A549 (cell line): ENCODE data around the gene TTLL1. TPM values are rescaled to one million over a fixed set of nuclear protein-coding genes. Genes with fewer than 3 reads are reported as not detected.

Experiments used
- ATAC-seq, 2 experiments: fragments of 200-7000 bp in 1 of 2; fragments of >200 bp in 1 of 2; cut with Nextera tagmentation in 1 of 2; cut with Tn5 transposase in 1 of 2; 3 replicates each; pipeline versions ENCODE4 v1.8.0 to v1.9.1; 2018 to 2020; ENCODE audit warnings: mild to moderate bottlenecking in 1 of 2, moderate library complexity in 1 of 2
- CTCF ChIA-PET: fragments of 300-600 bp; sonication (Branson Sonifier 250); formaldehyde crosslinking; extraction: SDS; loops from one replicate; lab custom pipeline; 2021; ENCODE audit warnings: antibody characterized with exemption, inconsistent platforms; lab: Yijun Ruan, JAX
- POLR2A ChIA-PET: fragments of 350-600 bp; formaldehyde crosslinking; extraction: SDS; loops from one replicate; lab custom pipeline; 2021; ENCODE audit warnings: antibody characterized with exemption, inconsistent platforms; lab: Yijun Ruan, JAX
- DNase-seq, 2 experiments: peaks; one replicate each; pipeline versions ENCODE4 v3.0.0 to v3.0.0-alpha.2; 2011 to 2016; ENCODE audit warnings: low read depth in 1 of 2, low spot score in 1 of 2
- FAIRE-seq: peaks from 2 replicates; lab custom pipeline; 2011; peaks lifted over from hg19 to GRCh38; lab: Jason Lieb, UNC
- H3K27ac ChIP-seq, 2 experiments: fragments of >200 bp; sonication (Bioruptor Twin); formaldehyde crosslinking; 3 replicates each; pipeline ENCODE4 v1.5.1; 2016 to 2017
- H3K4me1 ChIP-seq: fragments of >200 bp; sonication (Bioruptor Twin); formaldehyde crosslinking; 3 replicates; pipeline ENCODE4 v1.6.1; 2016
- H3K4me2 ChIP-seq: fragments of >200 bp; sonication (Bioruptor Twin); formaldehyde crosslinking; 3 replicates; pipeline ENCODE4 v1.6.1; 2016
- H3K4me3 ChIP-seq: fragments of >200 bp; sonication (Bioruptor Twin); formaldehyde crosslinking; 3 replicates; pipeline ENCODE4 v1.5.1; 2016
- H3K9me3 ChIP-seq: fragments of >200 bp; sonication (Bioruptor Twin); formaldehyde crosslinking; 3 replicates; pipeline ENCODE4 v1.6.1; 2016
- BHLHE40 ChIP-seq: IDR thresholded peaks from 2 replicates; pipeline ENCODE4 v1.6.1; 2012; ENCODE audit warnings: low read depth, low read length, inconsistent platforms
- CBX2 ChIP-seq: fragments of 200-600 bp; sonication (generic); IDR thresholded peaks from 2 replicates; pipeline ENCODE4 v1.6.1; 2016; ENCODE audit warnings: low read depth, mild to moderate bottlenecking, borderline replicate concordance
- FOSL2 ChIP-seq, 2 experiments: fragments of 450-650 bp in 1 of 2; fragments of >200 bp in 1 of 2; sonication (Bioruptor Twin) in 1 of 2; formaldehyde crosslinking; IDR thresholded peaks; 2 replicates each; pipeline versions ENCODE4 v1.5.0 to v1.6.1; 2016 to 2020; ENCODE audit warnings: mild to moderate bottlenecking in 1 of 2, moderate library complexity in 1 of 2
- FOXS1 ChIP-seq: fragments of 250-450 bp; sonication (Bioruptor Pico); IDR thresholded peaks from 2 replicates; pipeline ENCODE4 v1.5.0; 2020; ENCODE audit warnings: mild to moderate bottlenecking, moderate library complexity
- HOXB5 ChIP-seq: fragments of 250-450 bp; sonication (Bioruptor Pico); IDR thresholded peaks from 2 replicates; pipeline ENCODE4 v1.5.0; 2020; ENCODE audit warnings: mild to moderate bottlenecking, moderate library complexity
- JUN ChIP-seq, 2 experiments: fragments of >200 bp; sonication (Bioruptor Twin); formaldehyde crosslinking; IDR thresholded peaks; 2 replicates in 1 of 2; 3 replicates in 1 of 2; pipeline ENCODE4 v1.6.1; 2016 to 2017
- KDM5A ChIP-seq: fragments of 200-600 bp; sonication (generic); IDR thresholded peaks from 2 replicates; pipeline ENCODE4 v1.6.1; 2016; ENCODE audit warnings: antibody characterized with exemption, mild to moderate bottlenecking
- MAFK ChIP-seq: fragments of 450-650 bp; IDR thresholded peaks from 2 replicates; pipeline ENCODE4 v1.6.1; 2014; ENCODE audit not compliant: partially characterized antibody
- NPAS2 ChIP-seq: fragments of 250-450 bp; sonication (Bioruptor Pico); IDR thresholded peaks from 2 replicates; pipeline ENCODE4 v1.8.0; 2022; ENCODE audit warnings: mild to moderate bottlenecking, moderate library complexity, borderline replicate concordance
- PHF8 ChIP-seq: fragments of 200-600 bp; sonication (generic); IDR thresholded peaks from 2 replicates; pipeline ENCODE4 v1.6.1; 2016; ENCODE audit warnings: low read depth, mild to moderate bottlenecking, antibody characterized with exemption, moderate library complexity, borderline replicate concordance
- POLR2A ChIP-seq: IDR thresholded peaks from 2 replicates; pipeline ENCODE4 v1.6.1; 2012; ENCODE audit warnings: mild to moderate bottlenecking, low read length
- POLR2AphosphoS2 ChIP-seq: conservative IDR thresholded peaks from 2 replicates; pipeline ENCODE4 v1.6.1; 2012; ENCODE audit warnings: low read length, improper control_type of control experiment, inconsistent platforms
- TFCP2L1 ChIP-seq: fragments of 250-450 bp; sonication (Bioruptor Pico); IDR thresholded peaks from 2 replicates; pipeline ENCODE4 v1.5.0; 2021; ENCODE audit warnings: mild to moderate bottlenecking
- ZFP36 ChIP-seq: fragments of 450-650 bp; IDR thresholded peaks from 2 replicates; pipeline ENCODE4 v1.6.1; 2014; ENCODE audit warnings: borderline replicate concordance; ENCODE audit not compliant: partially characterized antibody
- ZNF302 ChIP-seq: fragments of 250-450 bp; sonication (Bioruptor Pico); IDR thresholded peaks from 2 replicates; pipeline ENCODE4 v1.9.0; 2021; ENCODE audit warnings: inconsistent platforms, mild to moderate bottlenecking, moderate library complexity
- ZSCAN20 ChIP-seq: fragments of 250-450 bp; sonication (Bioruptor Pico); IDR thresholded peaks from 2 replicates; pipeline ENCODE4 v1.8.0; 2022; ENCODE audit warnings: mild to moderate bottlenecking, moderate library complexity
- WGBS: methylation state at CpG from one replicate; pipeline ENCODE4 v1.1.6; 2017; ENCODE audit errors: missing lambda C conversion rate; 5-methylcytosine and 5-hydroxymethylcytosine counted together
- polyA plus RNA-seq, 4 experiments: library from polyadenylated mRNA; depleted of rRNA in 3 of 4; stranded (reverse); fragments of >200 nt; fragmentation: RNase III in 1 of 4; extraction: RNeasy Plus Mini Kit Qiagen cat#74134 plus additional on column Dnase treatment in 1 of 4; gene quantifications; 2 replicates in 3 of 4; 3 replicates in 1 of 4; pipeline ENCODE4 v1.2.3, GENCODE V29; 2011 to 2017
- TF ChIP-seq, protein P1 (sequence below): IDR thresholded peaks from 2 replicates; pipeline ENCODE4 v1.6.1; 2012
- TF ChIP-seq, protein P2 (sequence below): IDR thresholded peaks from 2 replicates; pipeline ENCODE4 v1.6.1; 2012
- TF ChIP-seq, protein P3 (sequence below): fragments of >200 bp; sonication (Bioruptor Twin); formaldehyde crosslinking; IDR thresholded peaks from 3 replicates; pipeline ENCODE4 v1.6.1; 2016
- TF ChIP-seq, protein P4 (sequence below): IDR thresholded peaks from 2 replicates; pipeline ENCODE4 v1.6.1; 2012; ENCODE audit warnings: low read depth, borderline replicate concordance
- TF ChIP-seq, protein P5 (sequence below): fragments of 250-450 bp; sonication (Bioruptor Pico); IDR thresholded peaks from 2 replicates; pipeline ENCODE4 v1.5.0; 2021; ENCODE audit warnings: mild to moderate bottlenecking, moderate library complexity, borderline replicate concordance
- TF ChIP-seq, protein P6 (sequence below): fragments of 450-650 bp; IDR thresholded peaks from 2 replicates; pipeline ENCODE4 v1.6.1; 2014; ENCODE audit warnings: antibody characterized with exemption

The TTLL1 gene
- polyA plus RNA-seq, 2 of the 4 experiments (the other 2 are of a cell fraction), result 2.3 to 5.0 TPM

DNA sequence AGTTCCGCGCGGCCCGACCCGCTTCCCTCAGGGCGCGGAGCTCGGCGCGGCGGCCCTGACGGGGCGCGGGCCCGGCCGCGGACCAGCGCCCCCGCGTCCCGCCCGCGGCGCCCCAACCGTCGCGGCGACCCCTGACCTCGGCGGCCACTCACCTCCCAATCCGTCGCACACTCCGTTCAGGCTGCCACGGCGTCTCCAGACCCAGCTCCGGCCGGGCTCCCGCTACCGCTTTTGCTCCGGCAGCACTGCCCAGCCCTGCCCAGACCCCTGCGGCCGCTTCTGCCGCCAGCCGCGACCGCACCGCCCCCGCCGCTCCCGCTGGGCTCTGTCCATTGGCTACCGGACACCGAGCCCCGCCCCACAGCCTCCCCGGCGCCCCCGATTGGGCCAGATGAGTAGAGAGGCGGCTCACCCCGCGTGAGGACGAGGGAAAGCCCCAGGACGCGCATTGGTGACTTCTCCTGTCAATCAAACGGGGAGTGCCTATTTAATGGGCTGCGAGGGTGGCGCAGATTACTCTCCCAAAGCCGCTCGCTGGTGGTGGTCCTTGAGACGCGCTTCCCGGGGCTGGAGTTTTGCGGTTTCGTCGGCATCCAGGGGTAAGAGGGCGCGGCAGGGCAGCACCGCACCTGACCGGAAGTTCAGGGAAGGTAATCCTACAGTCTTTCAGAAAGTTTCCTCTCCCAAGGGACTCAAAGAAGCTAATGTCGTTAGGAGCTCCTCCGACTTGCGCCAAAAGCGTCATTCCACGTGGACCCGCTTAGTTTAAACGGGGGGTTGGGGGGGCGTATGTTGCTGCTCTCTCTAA is 74.1 kb downstream of the TTLL1 start, which contains the start of gene PACSIN2:
Gene PACSIN2 (minus strand): TSS at position 281 of the 808 bp plus-strand sequence. CDS start 103,069 bp downstream, outside the sequence.
- DNase-seq (peak; percentile 93 to 96), FAIRE-seq (no peak), ATAC-seq (peak; percentile 96 to 98)
- Histone ChIP-seq H3K9me3 (no peaks in the 10 kb centered on the region), H3K27ac (peak within 1 kb of the TSS; percentile 90 to 93), H3K4me1 (peaks cover 45% of the 10 kb centered on the region), H3K4me2 (peak within 1 kb of the TSS; percentile 99), H3K4me3 (peak within 1 kb of the TSS; percentile 92)
- WGBS, result 0% methylated on average over 1 of the region's 85 CpGs
- ChIA-PET CTCF (interaction anchor here (1.2 to 2.5 kb wide), 3 partner anchors 14 to 25 kb away, joined by 4 to 10 read pairs (median 7); no protein-coding TSS in a partner anchor), POLR2A (interaction anchor here (0.6 to 3.1 kb wide), 8 partner anchors 9 to 400 kb away, joined by 3 to 25 read pairs (median 5); no protein-coding TSS in a partner anchor)
- TF ChIP-seq, protein P1, sequence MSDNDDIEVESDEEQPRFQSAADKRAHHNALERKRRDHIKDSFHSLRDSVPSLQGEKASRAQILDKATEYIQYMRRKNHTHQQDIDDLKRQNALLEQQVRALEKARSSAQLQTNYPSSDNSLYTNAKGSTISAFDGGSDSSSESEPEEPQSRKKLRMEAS, result peak; percentile 76
- TF ChIP-seq PHF8 (peak; percentile 90; the same call in 1 of the 2 replicates), KDM5A (no peak), BHLHE40 (no peak), ZNF302 (no peak), HOXB5 (CRISPR knock-in tag) (no peak), POLR2A (peak; percentile 88), JUN (IDR thresholded peaks at IDR 0.05) (peak; percentile 54; a peak in 3 of 5 replicates)
- TF ChIP-seq, protein P2, sequence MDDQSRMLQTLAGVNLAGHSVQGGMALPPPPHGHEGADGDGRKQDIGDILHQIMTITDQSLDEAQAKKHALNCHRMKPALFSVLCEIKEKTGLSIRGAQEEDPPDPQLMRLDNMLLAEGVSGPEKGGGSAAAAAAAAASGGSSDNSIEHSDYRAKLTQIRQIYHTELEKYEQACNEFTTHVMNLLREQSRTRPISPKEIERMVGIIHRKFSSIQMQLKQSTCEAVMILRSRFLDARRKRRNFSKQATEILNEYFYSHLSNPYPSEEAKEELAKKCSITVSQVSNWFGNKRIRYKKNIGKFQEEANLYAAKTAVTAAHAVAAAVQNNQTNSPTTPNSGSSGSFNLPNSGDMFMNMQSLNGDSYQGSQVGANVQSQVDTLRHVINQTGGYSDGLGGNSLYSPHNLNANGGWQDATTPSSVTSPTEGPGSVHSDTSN, result peak; percentile 96
- TF ChIP-seq, protein P3, sequence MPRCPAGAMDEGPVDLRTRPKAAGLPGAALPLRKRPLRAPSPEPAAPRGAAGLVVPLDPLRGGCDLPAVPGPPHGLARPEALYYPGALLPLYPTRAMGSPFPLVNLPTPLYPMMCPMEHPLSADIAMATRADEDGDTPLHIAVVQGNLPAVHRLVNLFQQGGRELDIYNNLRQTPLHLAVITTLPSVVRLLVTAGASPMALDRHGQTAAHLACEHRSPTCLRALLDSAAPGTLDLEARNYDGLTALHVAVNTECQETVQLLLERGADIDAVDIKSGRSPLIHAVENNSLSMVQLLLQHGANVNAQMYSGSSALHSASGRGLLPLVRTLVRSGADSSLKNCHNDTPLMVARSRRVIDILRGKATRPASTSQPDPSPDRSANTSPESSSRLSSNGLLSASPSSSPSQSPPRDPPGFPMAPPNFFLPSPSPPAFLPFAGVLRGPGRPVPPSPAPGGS, result 0 out of 3 replicates have a peak, but pooled peaks have one; percentile 52
- TF ChIP-seq, protein P4, sequence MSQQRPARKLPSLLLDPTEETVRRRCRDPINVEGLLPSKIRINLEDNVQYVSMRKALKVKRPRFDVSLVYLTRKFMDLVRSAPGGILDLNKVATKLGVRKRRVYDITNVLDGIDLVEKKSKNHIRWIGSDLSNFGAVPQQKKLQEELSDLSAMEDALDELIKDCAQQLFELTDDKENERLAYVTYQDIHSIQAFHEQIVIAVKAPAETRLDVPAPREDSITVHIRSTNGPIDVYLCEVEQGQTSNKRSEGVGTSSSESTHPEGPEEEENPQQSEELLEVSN, result peak; percentile 73; the same call in 1 of the 2 replicates

DNA sequence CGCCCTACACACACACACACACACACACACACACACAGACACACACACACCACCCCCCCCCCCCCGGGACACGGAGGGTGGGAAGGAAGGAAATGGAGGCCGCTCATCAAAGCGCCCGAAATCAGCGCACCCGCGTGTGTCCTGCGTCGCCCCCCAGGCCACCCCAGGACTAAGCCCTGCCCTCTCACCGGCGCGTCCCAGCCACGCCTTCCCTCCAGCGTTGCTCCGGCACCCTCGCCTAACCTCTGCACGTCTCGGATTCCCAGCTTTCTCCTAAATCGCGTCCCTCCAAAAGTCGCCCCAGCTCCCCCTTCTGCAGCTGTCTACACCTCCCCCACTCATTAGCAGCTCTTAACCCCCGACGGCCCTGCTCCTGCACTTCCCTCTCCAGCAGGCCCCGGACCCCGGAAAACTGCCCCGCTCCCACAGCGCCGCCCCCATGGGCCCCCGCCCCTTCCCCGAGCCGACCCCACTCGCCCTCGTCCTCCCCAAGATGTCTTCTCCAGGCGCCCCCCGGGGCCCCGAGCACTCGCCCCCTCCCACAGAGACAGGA is 74.8 kb downstream of the TTLL1 start:
- peak overlapping the region; percentile 99 for H3K4me2 ChIP-seq
- H3K9me3 ChIP-seq, result no peaks in the 10 kb centered on the region
- no peak for DNase-seq
- FAIRE-seq, result no peak
- ChIA-PET CTCF (interaction anchor here (1.2 to 2.5 kb wide), 4 partner anchors 13 to 24 kb away, joined by 4 to 11 read pairs (median 8); no protein-coding TSS in a partner anchor), POLR2A (interaction anchor here (0.8 to 3.1 kb wide), 6 partner anchors 9 to 399 kb away, joined by 3 to 25 read pairs (median 5); no protein-coding TSS in a partner anchor)
- TF ChIP-seq CBX2 (no peak), ZFP36 (no peak), ZSCAN20 (CRISPR knock-in tag) (no peak), NPAS2 (CRISPR knock-in tag) (no peak), TFCP2L1 (no peak), FOXS1 (CRISPR knock-in tag) (no peak), BHLHE40 (no peak), JUN (IDR thresholded peaks at IDR 0.05) (no peak), FOSL2 (IDR thresholded peaks at IDR 0.05) (no peak), FOSL2 (CRISPR knock-in tag; IDR thresholded peaks at IDR 0.05) (no peak), POLR2AphosphoS2 (no peak), MAFK (no peak)
- TF ChIP-seq, protein P5, sequence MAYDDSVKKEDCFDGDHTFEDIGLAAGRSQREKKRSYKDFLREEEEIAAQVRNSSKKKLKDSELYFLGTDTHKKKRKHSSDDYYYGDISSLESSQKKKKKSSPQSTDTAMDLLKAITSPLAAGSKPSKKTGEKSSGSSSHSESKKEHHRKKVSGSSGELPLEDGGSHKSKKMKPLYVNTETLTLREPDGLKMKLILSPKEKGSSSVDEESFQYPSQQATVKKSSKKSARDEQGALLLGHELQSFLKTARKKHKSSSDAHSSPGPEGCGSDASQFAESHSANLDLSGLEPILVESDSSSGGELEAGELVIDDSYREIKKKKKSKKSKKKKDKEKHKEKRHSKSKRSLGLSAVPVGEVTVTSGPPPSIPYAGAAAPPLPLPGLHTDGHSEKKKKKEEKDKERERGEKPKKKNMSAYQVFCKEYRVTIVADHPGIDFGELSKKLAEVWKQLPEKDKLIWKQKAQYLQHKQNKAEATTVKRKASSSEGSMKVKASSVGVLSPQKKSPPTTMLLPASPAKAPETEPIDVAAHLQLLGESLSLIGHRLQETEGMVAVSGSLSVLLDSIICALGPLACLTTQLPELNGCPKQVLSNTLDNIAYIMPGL (CRISPR knock-in tag), result no peak
- TF ChIP-seq, protein P6, sequence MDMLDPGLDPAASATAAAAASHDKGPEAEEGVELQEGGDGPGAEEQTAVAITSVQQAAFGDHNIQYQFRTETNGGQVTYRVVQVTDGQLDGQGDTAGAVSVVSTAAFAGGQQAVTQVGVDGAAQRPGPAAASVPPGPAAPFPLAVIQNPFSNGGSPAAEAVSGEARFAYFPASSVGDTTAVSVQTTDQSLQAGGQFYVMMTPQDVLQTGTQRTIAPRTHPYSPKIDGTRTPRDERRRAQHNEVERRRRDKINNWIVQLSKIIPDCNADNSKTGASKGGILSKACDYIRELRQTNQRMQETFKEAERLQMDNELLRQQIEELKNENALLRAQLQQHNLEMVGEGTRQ, result no peak
- WGBS, result under 1% methylated on average over 20 of the region's 39 CpGs
- ATAC-seq, result peak; percentile 59 to 62
- H3K27ac ChIP-seq, result peak overlapping the region; percentile 90 to 93
- peak overlapping the region; percentile 92 for H3K4me3 ChIP-seq
- peaks cover 52% of the 10 kb centered on the region for H3K4me1 ChIP-seq
